GM19193 (cell line): ENCODE measurements around the gene TOM1L2.

Source experiments
- POLR2A ChIP-seq: IDR thresholded peaks from 4 replicates; pipeline ENCODE4 v1.6.1; 2011; ENCODE audit not compliant: insufficient read depth, insufficient read length; ENCODE audit errors: extremely low read depth

Gene TOM1L2

DNA sequence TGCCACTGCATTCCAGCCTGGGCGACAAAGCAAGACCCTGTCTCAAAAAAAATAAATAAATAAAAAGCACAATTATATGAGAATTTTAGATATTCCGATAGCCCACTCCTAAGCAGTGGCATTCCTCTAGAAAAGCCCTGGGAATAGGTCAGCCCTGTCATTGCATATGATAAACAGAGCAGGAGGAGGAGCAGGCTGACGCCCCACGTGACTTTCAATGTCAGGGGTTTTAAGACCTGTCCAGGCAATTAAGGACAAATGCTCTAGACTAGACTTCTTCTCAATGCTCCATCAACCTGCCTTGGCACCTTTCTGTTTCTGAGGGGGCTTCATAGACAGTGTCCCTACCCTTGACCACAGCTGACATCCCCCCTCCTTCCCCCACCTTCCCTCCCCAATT, 7.5 kb downstream of the TOM1L2 start:
- no peak for TF ChIP-seq POLR2A

DNA sequence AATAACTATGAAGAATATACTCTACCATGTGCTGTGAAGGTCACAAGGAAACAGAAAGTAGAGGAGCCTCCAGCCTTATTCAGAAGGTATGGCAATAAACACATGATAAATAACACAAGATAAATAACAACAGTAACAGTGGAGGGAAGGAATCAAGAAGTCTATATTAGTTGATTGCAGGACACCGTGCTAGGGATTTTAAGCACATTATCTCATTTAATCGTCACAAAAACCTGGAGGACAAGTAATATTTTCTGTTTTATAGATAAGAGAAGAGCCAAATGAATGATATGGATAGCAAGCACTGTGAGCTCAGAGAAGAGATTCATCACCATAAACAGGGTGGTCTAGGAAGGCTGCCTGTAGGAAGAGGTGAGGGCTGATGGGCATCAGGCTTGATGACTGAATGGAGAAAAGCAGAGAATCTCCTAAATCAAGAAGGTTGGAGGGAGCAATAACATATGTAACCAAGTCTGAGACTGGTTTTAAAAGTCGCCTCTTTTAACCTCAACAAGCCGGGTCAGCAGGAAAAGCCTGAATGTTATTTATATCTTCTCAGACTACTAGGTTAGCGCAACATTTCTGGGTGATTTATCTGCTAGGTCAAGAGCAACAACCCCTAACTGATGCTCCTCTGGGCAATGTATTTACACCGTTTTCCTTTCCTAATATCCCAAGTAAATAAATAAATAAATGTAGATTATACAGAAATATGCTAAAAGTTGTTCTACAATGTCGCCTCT, 8.3 kb downstream of the TOM1L2 start:
- no peak for TF ChIP-seq POLR2A

DNA sequence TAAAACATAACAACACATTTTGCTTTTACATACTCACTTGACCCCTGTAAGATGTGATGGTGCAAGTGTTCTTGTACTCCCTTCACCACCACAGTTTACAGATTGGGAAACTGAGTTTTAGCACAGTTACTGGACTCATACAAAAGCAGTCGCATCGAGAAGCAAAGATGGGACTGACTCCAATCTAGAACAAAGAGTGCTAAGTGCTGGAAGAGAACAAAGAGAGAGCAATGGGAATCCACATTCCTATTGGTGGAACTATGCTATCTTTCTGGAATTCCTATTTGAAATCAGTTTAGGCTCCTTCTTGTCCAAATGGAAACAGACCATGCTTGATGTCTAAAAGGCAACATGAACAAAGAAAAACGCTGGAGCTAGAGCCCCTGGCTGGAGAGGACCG, 9.1 kb downstream of the TOM1L2 start:
- TF ChIP-seq POLR2A = no peak

DNA sequence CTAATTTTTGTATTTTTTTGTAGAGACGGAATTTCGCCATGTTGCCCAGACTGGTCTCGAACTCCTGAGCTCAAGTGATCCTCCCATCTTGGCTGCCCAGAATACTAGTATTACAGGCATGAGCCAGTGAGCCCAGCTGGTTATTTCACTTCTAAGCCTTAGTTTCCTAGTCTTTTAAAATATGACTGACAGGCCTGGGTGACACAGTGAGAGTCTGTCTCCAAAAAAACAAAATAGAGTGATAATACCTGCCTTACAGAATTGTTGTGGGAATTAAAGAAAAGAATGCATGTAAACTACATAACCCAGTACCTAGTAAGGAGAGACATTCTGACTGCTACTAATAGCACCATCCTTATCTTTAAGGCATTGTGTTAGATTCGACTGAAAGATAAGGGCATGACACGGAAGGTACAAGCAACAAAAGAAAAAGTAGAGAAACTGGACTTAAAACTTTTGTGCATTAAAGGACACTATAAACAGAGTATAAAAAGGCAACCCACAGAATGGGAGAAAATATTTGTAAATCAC, 11.6 kb downstream of the TOM1L2 start:
- no peak for TF ChIP-seq POLR2A

DNA sequence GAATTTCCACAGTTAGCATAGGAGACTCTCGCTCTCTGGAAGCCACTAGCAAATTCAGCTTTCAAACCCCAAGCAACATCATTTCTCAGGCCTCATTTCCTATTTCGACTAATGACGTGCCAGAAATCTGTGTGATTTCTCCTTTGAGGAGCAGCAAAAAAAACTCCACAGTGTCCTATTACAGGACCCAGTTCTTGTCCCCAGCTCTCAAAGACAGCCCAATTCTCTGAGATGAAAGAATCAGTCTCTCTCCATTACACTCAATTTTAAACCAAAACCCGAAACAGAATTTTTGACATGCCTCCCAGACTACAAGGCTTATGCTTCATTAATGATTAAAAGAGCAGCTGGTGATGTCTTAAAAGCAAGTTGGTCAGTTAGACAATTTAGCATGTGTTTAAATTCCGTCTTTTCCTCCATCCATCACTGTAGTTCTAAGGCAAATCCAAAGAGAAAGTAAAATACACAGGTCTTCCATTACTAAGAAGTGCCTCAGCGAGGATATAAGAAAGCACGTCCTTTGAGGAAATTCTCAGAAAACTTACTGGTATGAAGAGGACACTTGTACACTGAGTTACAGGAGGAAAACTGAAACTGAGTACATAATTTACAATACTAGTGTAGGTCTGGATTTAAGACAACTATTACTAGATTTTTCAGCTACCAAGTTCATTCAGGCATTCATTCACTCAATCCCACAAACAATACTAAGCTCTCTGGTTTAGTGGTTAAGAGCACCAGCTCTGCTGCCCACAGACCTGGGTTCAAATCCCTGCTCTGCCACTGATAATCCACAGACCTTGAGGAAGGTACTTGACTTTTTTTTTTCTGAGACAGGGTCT, 12.5 kb downstream of the TOM1L2 start:
- no peak for TF ChIP-seq POLR2A

DNA sequence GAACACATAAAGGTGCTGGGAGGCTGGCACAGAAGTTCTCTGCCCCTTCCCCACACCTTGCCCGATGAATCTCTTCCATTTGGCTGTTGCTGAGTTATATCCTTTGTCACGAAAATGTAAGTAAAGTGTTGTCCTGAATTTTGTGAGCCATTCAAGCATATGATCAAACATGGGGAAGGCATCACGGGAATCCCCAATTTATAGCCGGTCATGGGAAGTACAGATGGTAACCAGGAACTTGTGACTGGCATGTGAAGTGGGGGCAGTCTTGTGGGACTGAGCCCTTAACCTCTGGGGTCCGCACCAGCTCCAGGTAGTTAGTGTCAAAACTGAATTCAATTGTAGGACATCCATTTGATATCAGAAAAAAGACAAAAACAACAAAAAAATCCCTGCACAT, 13.2 kb downstream of the TOM1L2 start:
- no peak for TF ChIP-seq POLR2A

DNA sequence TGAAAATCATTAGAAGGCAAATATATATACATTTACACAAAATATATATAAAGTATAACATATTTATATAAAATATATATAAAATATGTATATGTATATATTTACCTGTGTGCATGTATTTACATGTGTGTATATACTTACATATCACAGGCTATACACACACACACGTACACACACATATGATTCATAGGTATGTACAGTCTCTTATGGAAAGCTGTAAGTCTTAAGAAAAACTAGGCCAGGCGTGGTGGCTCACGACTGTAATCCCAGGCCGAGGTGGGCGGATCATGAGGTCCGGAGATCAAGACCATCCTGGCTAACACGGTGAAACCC, 14.7 kb downstream of the TOM1L2 start:
- TF ChIP-seq POLR2A = no peak

DNA sequence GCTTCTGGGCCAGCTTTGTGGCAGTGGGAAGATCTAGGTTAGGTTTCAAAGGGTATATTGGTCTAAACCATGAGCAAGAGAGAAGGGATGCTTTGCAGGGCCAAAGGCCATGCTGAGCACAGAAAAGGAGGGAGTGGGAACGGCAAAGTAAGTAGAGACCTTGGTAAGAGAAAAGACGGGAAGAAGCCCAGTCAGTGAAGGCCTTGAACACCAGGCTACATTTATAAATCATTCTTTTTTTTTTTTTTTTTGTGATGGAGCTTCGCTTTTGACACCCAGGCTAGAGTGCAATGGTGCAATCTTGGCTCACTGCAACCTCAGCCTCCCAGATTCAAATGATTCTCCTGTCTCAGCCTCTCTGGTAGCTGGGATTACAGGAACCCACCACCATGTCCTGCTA, 18.1 kb downstream of the TOM1L2 start:
- no peak for TF ChIP-seq POLR2A

DNA sequence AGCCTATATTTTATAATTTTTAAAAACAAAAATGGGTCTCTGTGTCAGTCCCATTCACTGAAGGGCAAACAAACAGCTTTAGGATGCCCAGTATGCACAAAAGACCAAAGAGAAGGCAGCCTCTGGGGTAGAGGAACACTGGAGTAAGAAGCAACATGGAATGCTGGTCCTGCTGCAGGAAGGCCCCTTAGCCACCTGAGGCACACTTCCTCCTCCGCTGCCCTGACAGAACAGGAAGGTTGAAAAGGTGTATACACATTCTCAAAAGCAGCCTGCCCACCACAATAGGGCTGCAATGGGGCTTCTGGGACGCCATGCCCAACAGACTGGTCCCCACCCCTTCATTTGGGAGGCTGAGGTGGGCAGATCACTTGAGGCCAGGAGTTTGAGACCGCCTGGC, 19.5 kb downstream of the TOM1L2 start:
- no peak for TF ChIP-seq POLR2A

DNA sequence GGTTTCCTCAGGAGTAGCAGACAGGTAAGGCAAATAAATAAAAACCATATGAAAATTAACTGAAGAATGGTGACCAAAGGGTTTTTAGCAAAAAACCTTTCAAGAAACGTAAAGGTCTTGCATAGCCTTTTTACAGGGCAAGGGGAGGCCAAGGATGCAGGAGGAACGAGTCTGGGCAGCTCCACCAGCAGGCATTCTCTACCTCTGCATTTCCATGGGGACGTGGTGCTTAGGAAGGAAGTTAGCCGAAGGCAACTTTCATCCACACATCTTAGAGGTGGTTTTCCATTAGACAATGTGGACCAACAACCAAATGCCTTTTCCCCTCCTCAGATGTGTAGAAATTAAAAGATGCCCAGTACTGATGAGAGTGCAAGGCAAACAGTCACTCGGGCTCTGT, 20.7 kb downstream of the TOM1L2 start:
- TF ChIP-seq POLR2A = no peak

DNA sequence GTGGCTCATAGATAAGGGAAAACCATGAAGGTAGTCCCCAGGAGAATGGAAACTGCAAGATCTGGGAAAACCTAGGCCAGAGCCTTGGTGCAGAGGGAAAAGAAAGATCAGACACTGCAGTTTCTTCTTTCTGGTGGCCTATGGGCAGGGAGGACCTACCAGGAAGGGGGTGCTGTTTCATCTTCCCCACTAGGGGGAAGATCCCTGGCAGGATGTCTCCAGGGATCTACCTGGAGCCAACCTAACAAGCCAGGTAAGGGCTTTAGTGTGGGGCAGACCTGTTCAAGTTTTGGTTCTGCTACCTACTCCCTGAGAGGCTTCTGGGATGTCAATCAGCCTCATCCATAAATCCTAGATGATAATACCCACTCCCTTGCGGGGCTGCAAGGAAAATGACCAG, 21.4 kb downstream of the TOM1L2 start:
- TF ChIP-seq POLR2A = no peak

DNA sequence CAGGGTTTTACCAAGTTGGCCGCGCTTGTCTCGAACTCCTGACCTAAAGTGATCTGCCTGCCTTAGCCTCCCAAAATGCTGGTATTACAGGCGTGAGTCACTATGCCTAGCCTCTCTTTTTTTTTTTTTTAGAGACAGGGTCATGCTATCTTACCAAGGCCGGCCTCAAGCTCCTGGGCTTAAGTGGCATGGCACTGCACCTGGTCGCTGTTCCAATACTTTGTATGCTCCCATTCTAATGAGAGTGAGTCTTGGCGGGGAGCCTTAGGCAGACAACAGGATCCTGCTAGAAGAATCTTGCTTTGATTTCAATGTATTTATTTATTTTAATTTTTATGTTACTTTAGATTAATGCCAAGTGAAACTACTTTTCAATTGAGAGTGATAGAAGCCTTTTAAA, 21.9 kb downstream of the TOM1L2 start:
- TF ChIP-seq POLR2A = no peak

DNA sequence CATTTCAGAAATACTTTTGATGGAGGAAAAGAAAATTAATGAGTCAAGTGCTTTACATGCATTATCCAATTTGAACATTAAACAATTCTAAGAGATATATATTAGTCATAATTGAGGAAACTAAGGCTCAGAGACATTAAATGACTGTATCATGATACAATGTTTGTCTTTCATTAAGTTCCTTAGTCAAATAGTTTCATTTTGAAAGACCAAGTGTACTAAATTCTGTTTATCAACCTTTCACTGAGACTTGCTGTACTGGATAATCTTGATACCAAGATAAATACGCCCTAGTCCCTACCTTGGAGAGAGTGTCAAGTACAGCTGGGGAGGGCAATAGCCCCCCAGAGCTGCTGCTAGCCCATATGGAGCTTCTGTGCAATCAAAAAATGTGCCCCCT, 24.2 kb downstream of the TOM1L2 start:
- no peak for TF ChIP-seq POLR2A

DNA sequence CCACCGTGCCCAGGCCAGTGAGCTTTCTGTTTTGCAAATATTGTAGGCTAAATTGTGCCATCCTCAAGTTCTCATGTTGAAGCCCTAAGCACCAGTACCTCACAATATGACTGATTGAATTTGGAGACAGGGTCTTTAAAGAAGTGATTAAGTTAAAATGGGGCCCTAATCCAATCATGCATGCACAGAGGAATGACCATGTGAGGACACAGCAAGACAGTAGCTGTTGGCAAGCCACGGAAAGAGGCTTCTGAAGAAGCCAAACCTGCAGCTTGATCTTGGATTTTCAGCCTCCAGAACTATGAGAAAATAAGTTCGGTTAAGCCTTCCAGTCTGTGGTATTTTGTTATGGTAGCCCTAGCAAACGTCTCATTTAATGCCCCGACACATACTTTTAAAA, 24.9 kb downstream of the TOM1L2 start:
- TF ChIP-seq POLR2A = no peak

DNA sequence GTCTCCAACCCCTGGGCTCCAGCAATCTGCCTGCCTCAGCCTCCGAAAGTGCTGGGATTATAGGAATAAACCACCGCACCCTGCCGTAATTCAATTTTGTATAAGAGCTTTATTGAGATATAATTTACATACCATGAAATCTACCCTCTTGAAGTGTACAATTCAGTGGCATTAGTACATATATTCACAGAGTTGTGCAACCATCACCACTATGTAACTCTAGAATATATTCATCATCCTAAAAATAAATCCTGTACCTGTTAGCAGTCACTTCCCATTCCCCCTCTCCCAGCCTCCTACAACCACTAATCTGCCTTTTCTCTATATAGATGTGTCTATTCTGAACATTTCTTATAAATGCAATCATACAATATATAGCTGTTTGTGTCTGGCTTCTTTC, 26.1 kb downstream of the TOM1L2 start:
- TF ChIP-seq POLR2A = no peak

DNA sequence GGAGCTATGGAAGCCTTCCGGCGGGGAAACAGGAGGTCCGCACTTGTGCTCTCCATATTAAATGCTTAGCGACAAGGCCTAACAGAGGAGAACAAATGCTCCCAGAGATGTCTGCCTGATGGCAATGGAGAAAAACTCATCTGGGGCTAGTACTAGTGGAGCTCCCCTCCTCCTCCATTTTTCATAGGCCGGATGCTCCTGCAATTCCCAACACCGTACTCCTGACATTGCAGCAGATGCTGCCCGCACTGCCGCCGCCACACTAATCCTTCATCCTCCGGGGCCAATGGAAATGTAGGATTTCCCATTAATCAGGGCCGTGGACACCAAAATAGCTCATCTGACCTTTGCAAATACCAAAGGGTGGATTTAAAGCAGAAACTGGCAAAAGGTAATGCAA, 27.5 kb downstream of the TOM1L2 start:
- TF ChIP-seq POLR2A = no peak
